ENCODE measurements around the gene FAM98C.

Gene FAM98C

GRCh38 chr19:38445362-38445761 lies 42.5 kb downstream of the FAM98C start:
- DNase-seq (ENCODE audit: low spot score), result no peak
- in situ Hi-C loops (cut with MboI; ENCODE audit: low sequenced_read_pairs, unreplicated experiment), result no loop called here
- TF ChIP-seq CTCF (IDR thresholded peaks at IDR 0.05; ENCODE audit: borderline replicate concordance, control extremely low read depth, extremely low read depth, insufficient read depth, missing control alignments), result no peak

- TF ChIP-seq CTCF (IDR thresholded peaks at IDR 0.05; ENCODE audit: borderline replicate concordance, control extremely low read depth, extremely low read depth, insufficient read depth, missing control alignments), result no peak
- in situ Hi-C loops (cut with MboI; ENCODE audit: low sequenced_read_pairs, unreplicated experiment), result no loop called here
- no peak for DNase-seq (ENCODE audit: low spot score)
These were observed 45.3 kb downstream of the FAM98C start for GRCh38 chr19:38448225-38448624.

- in situ Hi-C loops (cut with MboI; ENCODE audit: low sequenced_read_pairs, unreplicated experiment), result no loop called here
- DNase-seq (ENCODE audit: low spot score), result no peak
- TF ChIP-seq CTCF (IDR thresholded peaks at IDR 0.05; ENCODE audit: borderline replicate concordance, control extremely low read depth, extremely low read depth, insufficient read depth, missing control alignments), result no peak
These were observed 46.6 kb downstream of the FAM98C start for GRCh38 chr19:38449518-38449917.

GRCh38 chr19:38451036-38451435 lies 48.1 kb downstream of the FAM98C start:
- in situ Hi-C loops (cut with MboI; ENCODE audit: low sequenced_read_pairs, unreplicated experiment), result no loop called here
- TF ChIP-seq CTCF (IDR thresholded peaks at IDR 0.05; ENCODE audit: borderline replicate concordance, control extremely low read depth, extremely low read depth, insufficient read depth, missing control alignments), result no peak

GRCh38 chr19:38451629-38452028 lies 48.7 kb downstream of the FAM98C start:
- no peak for DNase-seq (ENCODE audit: low spot score)
- in situ Hi-C loops (cut with MboI; ENCODE audit: low sequenced_read_pairs, unreplicated experiment), result no loop called here
- no peak for TF ChIP-seq CTCF (IDR thresholded peaks at IDR 0.05; ENCODE audit: borderline replicate concordance, control extremely low read depth, extremely low read depth, insufficient read depth, missing control alignments)

More at GRCh38 chr19:38451036-38451435, 48.1 kb downstream of the FAM98C start:
- no peak for DNase-seq (ENCODE audit: low spot score)

GRCh38 chr19:38452430-38453366 lies 49.8 kb downstream of the FAM98C start:
- no peak for DNase-seq (ENCODE audit: low spot score)
- TF ChIP-seq CTCF (IDR thresholded peaks at IDR 0.05; ENCODE audit: borderline replicate concordance, control extremely low read depth, extremely low read depth, insufficient read depth, missing control alignments), result no peak
- in situ Hi-C loops (cut with MboI; ENCODE audit: low sequenced_read_pairs, unreplicated experiment), result no loop called here
